Upper lobe of left lung (tissue), 6 donors: Measurements from ENCODE around the gene GNPTAB. TPM values are rescaled to one million over a fixed set of nuclear protein-coding genes. Genes with fewer than 3 reads are reported as not detected.
A peak's percentile ranks its signal among the peaks of the same experiment; 100 is the strongest.
"Not testable (repeated sequence)": the region's sequence is repeated elsewhere in the genome, so short reads cannot be mapped to it uniquely, and the experiment has no call there.

ENCODE experiments used
- ATAC-seq, 2 donors: fragments of 200-7000 bp; cut with Tn5 transposase; one replicate each; pipeline ENCODE4 v1.9.1; 2022; ENCODE audit warnings: mild to moderate bottlenecking in 2 of 2, moderate library complexity in 2 of 2; ENCODE audit not compliant: low FRiP score in 2 of 2
- DNase-seq, 2 donors: peaks; one replicate each; pipeline ENCODE4 v3.0.0-alpha.2; 2019 to 2020
- H3K27ac ChIP-seq, 4 donors: fragments of 200-600 bp; sonication (generic); one replicate each; pipeline ENCODE4 v1.5.1; 2016 to 2019
- H3K27me3 ChIP-seq, 4 donors: fragments of 200-600 bp; sonication (generic); one replicate each; pipeline ENCODE4 v1.5.1; 2017 to 2019
- H3K36me3 ChIP-seq, 4 donors: fragments of 200-600 bp; sonication (generic); one replicate each; pipeline ENCODE4 v1.5.1; 2016 to 2019
- H3K4me1 ChIP-seq, 4 donors: fragments of 200-600 bp; sonication (generic); one replicate each; pipeline ENCODE4 v1.5.1; 2018 to 2019
- H3K4me3 ChIP-seq, 4 donors: fragments of 200-600 bp; sonication (generic); one replicate each; pipeline ENCODE4 v1.5.1; 2017 to 2019; ENCODE audit warnings: mild to moderate bottlenecking in 2 of 4, moderate library complexity in 1 of 4
- H3K9me3 ChIP-seq, 4 donors: fragments of 200-600 bp; sonication (generic); one replicate each; pipeline ENCODE4 v1.5.1; 2018 to 2019
- EP300 ChIP-seq, 4 donors: sonication (generic); formaldehyde crosslinking; IDR thresholded peaks; one replicate each; pipeline ENCODE4 v1.5.1; 2017; ENCODE audit warnings: antibody characterized with exemption in 4 of 4, control low read depth in 2 of 4
- POLR2A ChIP-seq, 4 donors: fragments of 450-650 bp; IDR thresholded peaks; one replicate each; pipeline ENCODE4 v1.5.1; 2016 to 2017; ENCODE audit warnings: antibody characterized with exemption in 4 of 4, mild to moderate bottlenecking in 2 of 4
- POLR2AphosphoS5 ChIP-seq, 2 donors: sonication (generic); formaldehyde crosslinking; IDR thresholded peaks; one replicate each; pipeline ENCODE4 v1.5.1; 2017; ENCODE audit warnings: antibody characterized with exemption in 2 of 2
- WGBS, 2 donors: methylation state at CpG; one replicate each; pipeline ENCODE4 v1.1.5; 2017 to 2018; 5-methylcytosine and 5-hydroxymethylcytosine counted together
- total RNA-seq, 6 donors: library from RNA; depleted of rRNA in 4 of 6; stranded (reverse); fragments of >200 nt in 4 of 6; gene quantifications; one replicate each; pipeline versions ENCODE4 v1.1.0 to v1.2.1, GENCODE V29; 2016 to 2021
- TF ChIP-seq, protein P1 (sequence below), 6 experiments: fragments of 450-650 bp in 4 of 6; fragments of 200-600 bp in 2 of 6; sonication (generic) in 2 of 6; IDR thresholded peaks; one replicate each; pipeline ENCODE4 v1.5.1; 2016 to 2019; ENCODE audit warnings: antibody characterized with exemption in 6 of 6
- donor health status: DM: no; HTN: no; CAD: no; lungs with moderate emphysema.
- donor health status: DM: no; HTN: yes; CAD: no; lungs with severe emphysema.

GNPTAB gene
- total RNA-seq, 6 donors from 2014 or later: 45.8 to 73.3 (median 57.5) TPM

DNA sequence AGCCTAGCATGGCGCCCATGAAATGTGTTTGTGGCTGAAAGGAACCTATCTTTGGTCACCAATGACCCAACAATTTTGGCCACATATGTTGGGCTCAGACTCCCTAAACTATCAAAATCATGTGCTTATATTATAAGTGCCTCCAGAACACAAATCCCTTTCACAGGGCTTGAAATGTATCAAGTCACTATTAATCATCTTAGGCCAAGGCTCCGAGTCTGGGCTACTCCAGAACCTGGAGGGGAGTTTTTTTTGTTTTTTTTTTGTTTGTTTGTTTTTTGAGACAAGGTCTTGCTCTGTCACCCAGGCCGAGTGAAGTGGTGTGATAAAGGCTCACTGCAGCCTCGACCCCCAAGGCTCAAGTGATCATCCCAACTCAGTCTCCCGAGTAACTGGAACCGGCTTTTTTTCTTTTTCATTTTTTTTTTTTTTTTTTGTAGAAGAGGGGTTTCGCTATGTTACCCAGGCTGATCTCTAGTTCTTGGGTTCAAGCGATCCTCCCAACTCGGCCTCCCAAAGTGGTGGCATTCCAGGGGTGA, 45.6 kb upstream of the GNPTAB start:
- peak overlapping the region in 3 of 4 donors; percentile 85 to 99 (median 92) for H3K4me3 ChIP-seq
- WGBS, 2 donors: 48 to 49% methylated on average over 9 of the region's 9 CpGs
- no peaks in the 10 kb centered on the region for H3K27me3 ChIP-seq
- DNase-seq (no peak), ATAC-seq (no peak)
- no peaks in the 10 kb centered on the region for H3K36me3 ChIP-seq
- H3K9me3 ChIP-seq: no peaks in the 10 kb centered on the region
- H3K4me1 ChIP-seq: peaks cover 20 to 50% (median 30%) of the 10 kb centered on the region in 4 donors
- TF ChIP-seq POLR2AphosphoS5 (IDR thresholded peaks at IDR 0.05) (no peak), EP300 (IDR thresholded peaks at IDR 0.05) (no peak), POLR2A (IDR thresholded peaks at IDR 0.05) (no peak)
- TF ChIP-seq, protein P1, sequence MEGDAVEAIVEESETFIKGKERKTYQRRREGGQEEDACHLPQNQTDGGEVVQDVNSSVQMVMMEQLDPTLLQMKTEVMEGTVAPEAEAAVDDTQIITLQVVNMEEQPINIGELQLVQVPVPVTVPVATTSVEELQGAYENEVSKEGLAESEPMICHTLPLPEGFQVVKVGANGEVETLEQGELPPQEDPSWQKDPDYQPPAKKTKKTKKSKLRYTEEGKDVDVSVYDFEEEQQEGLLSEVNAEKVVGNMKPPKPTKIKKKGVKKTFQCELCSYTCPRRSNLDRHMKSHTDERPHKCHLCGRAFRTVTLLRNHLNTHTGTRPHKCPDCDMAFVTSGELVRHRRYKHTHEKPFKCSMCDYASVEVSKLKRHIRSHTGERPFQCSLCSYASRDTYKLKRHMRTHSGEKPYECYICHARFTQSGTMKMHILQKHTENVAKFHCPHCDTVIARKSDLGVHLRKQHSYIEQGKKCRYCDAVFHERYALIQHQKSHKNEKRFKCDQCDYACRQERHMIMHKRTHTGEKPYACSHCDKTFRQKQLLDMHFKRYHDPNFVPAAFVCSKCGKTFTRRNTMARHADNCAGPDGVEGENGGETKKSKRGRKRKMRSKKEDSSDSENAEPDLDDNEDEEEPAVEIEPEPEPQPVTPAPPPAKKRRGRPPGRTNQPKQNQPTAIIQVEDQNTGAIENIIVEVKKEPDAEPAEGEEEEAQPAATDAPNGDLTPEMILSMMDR (IDR thresholded peaks at IDR 0.05): no peak
- peak overlapping the region; percentile 97 to 100 (median 98) for H3K27ac ChIP-seq

GRCh38 chr12:101875162-101875561, 44.4 kb upstream of the GNPTAB start:
- no peak for DNase-seq
- Histone ChIP-seq H3K4me3 (no peak overlapping the region), H3K27me3 (no peaks in the 10 kb centered on the region), H3K36me3 (no peaks in the 10 kb centered on the region), H3K4me1 (peaks cover 13 to 38% (median 24%) of the 10 kb centered on the region in 4 donors), H3K9me3 (no peaks in the 10 kb centered on the region), H3K27ac (peak overlapping the region; percentile 58 to 100 (median 97))
- ATAC-seq: no peak
- 81 to 82% methylated on average over 9 of the region's 9 CpGs for WGBS, 2 donors
- TF ChIP-seq POLR2A (IDR thresholded peaks at IDR 0.05) (no peak), POLR2AphosphoS5 (IDR thresholded peaks at IDR 0.05) (no peak), EP300 (IDR thresholded peaks at IDR 0.05) (no peak)

DNA sequence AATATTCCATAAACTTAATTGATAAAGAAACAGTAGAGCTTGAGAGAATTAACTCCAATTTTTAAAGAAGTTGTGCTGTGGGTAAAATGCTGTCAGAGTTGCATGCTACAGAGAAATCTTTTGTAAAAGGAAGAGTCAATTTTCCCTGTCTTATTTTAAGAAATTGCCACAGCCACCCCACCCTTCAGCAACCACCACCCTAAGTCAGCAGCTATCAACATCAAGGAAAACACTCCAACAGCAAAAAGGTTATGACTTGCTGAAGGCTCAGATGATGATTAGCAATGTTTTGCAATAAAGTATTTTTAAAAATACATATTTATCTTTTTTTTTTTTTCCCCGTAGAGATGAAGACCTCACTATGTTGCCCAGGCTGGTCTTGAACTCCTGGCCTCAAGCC, 40.2 kb upstream of the GNPTAB start:
- ATAC-seq: no peak
- H3K27ac ChIP-seq: no peak overlapping the region
- TF ChIP-seq POLR2A (IDR thresholded peaks at IDR 0.05): no peak
- no peak for TF ChIP-seq EP300 (IDR thresholded peaks at IDR 0.05)
- no peak for TF ChIP-seq POLR2AphosphoS5 (IDR thresholded peaks at IDR 0.05)
- TF ChIP-seq, protein P1 (IDR thresholded peaks at IDR 0.05): no peak
- H3K9me3 ChIP-seq: no peaks in the 10 kb centered on the region
- H3K4me3 ChIP-seq: no peak overlapping the region
- H3K27me3 ChIP-seq: no peaks in the 10 kb centered on the region
- WGBS, 2 donors: 65 to 89% methylated on average over 1 of the region's 1 CpG
- peaks cover 6 to 10% (median 7%) of the 10 kb centered on the region in 4 donors for H3K4me1 ChIP-seq
- H3K36me3 ChIP-seq: no peaks in the 10 kb centered on the region
- no peak for DNase-seq

- H3K9me3 ChIP-seq, ATAC-seq, H3K27me3 ChIP-seq, DNase-seq, H3K27ac ChIP-seq, H3K4me1 ChIP-seq, H3K4me3 ChIP-seq, H3K36me3 ChIP-seq: not testable (repeated sequence)
- WGBS, 2 donors: 97 to 100% methylated on average over 3 of the region's 3 CpGs
Measured at GRCh38 chr12:101867619-101868018, 36.9 kb upstream of the GNPTAB start.

DNA sequence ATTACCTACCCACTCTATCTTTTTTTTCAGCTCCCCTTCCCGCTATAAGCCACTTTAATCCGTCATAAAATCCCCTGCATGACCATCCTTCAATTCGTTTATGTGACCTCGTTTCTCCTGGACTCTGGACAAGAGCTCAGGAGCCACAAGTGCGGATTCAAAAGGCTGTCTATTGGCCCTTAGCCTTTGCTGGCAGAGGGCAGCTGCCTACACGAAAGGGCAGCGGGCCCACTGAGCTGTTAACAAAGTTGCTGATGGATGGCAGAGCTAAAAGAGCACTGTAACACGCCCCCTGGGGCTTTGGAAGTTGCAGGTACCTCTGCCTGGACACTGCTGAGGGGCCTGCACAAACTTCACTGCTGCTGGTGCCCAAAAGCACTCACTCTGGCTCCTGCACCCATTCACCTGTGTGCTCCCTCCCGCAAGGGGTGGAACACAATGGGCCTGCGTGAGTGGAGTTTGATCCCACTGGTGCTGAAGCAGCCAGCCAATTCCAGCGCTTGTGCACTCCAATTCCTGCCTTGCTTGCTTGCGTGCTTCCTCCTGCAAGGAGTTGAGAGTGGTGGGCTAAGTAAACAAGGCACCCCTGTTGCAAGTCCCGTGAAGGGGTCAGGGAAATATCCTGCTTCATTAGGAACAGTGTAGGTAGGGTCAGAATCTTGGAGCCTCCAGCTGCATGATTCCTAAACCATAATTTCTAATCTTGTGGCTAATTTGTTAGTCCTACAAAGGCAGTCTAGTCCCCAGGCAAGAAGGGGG, 36.0 kb upstream of the GNPTAB start:
- DNase-seq (no peak), ATAC-seq (no peak)
- TF ChIP-seq POLR2AphosphoS5 (IDR thresholded peaks at IDR 0.05) (no peak), EP300 (IDR thresholded peaks at IDR 0.05) (no peak), POLR2A (IDR thresholded peaks at IDR 0.05) (no peak)
- TF ChIP-seq, protein P1 (IDR thresholded peaks at IDR 0.05): no peak
- Histone ChIP-seq H3K27me3 (no peaks in the 10 kb centered on the region), H3K4me1 (no peaks in the 10 kb centered on the region), H3K4me3 (no peak overlapping the region), H3K36me3 (no peaks in the 10 kb centered on the region), H3K27ac (no peak overlapping the region), H3K9me3 (peaks cover 0 to 5% (median 0%) of the 10 kb centered on the region in 4 donors)
- 74 to 77% methylated on average over 13 of the region's 13 CpGs for WGBS, 2 donors
